MM.1S (cell line): ENCODE results near the gene CLIP4.

Experiments
- DNase-seq: peaks from one replicate; pipeline ENCODE4 v3.0.0-alpha.2; 2015
- H2AFZ ChIP-seq: fragments of 300-600 bp; sonication (generic); 2 replicates; pipeline ENCODE4 v1.6.0; 2016; ENCODE audit warnings: antibody characterized with exemption, low read length
- H3F3A ChIP-seq: fragments of 300-600 bp; sonication (generic); 2 replicates; pipeline ENCODE4 v1.6.1; 2016; ENCODE audit warnings: mild to moderate bottlenecking, antibody characterized with exemption, low read length, moderate library complexity, mixed read lengths; ENCODE audit not compliant: insufficient read depth
- H3K27ac ChIP-seq: fragments of 300-600 bp; sonication (generic); 2 replicates; pipeline ENCODE4 v1.5.1; 2016; ENCODE audit warnings: mild to moderate bottlenecking, low read length
- H3K27me3 ChIP-seq: fragments of 300-600 bp; sonication (generic); replicated peaks from 2 replicates; pipeline ENCODE4 v1.6.0; 2016; ENCODE audit warnings: low read length; ENCODE audit not compliant: insufficient read depth
- H3K36me3 ChIP-seq: fragments of 300-600 bp; sonication (generic); replicated peaks from 2 replicates; pipeline ENCODE4 v1.6.1; 2016; ENCODE audit warnings: mild to moderate bottlenecking, low read length, mixed read lengths; ENCODE audit not compliant: insufficient read depth
- H3K4me1 ChIP-seq: fragments of 300-600 bp; sonication (generic); 2 replicates; pipeline ENCODE4 v1.6.1; 2016; ENCODE audit warnings: low read length, mixed read lengths
- H3K4me2 ChIP-seq: fragments of 300-600 bp; sonication (generic); 2 replicates; pipeline ENCODE4 v1.6.0; 2016; ENCODE audit warnings: low read depth, low read length
- H3K4me3 ChIP-seq: fragments of 300-600 bp; sonication (generic); 2 replicates; pipeline ENCODE4 v1.5.1; 2016; ENCODE audit warnings: low read length, mixed read lengths
- H3K79me2 ChIP-seq: fragments of 300-600 bp; sonication (generic); 2 replicates; pipeline ENCODE4 v1.6.1; 2016; ENCODE audit warnings: mixed run types, low read length, mixed read lengths
- H3K9ac ChIP-seq: fragments of 300-600 bp; sonication (generic); 2 replicates; pipeline ENCODE4 v1.6.1; 2016; ENCODE audit warnings: low read length, mixed read lengths
- H3K9me2 ChIP-seq: fragments of 300-600 bp; sonication (generic); replicated peaks from 2 replicates; pipeline ENCODE4 v1.6.1; 2016; ENCODE audit warnings: mild to moderate bottlenecking, low read length, mixed read lengths; ENCODE audit not compliant: insufficient read depth
- H3K9me3 ChIP-seq: fragments of 300-600 bp; sonication (generic); replicated peaks from 2 replicates; pipeline ENCODE4 v1.6.1; 2016; ENCODE audit warnings: mild to moderate bottlenecking, low read length, mixed read lengths; ENCODE audit not compliant: insufficient read depth
- H4K20me1 ChIP-seq: fragments of 300-600 bp; sonication (generic); 2 replicates; pipeline ENCODE4 v1.6.1; 2016; ENCODE audit warnings: mild to moderate bottlenecking, low read length, moderate library complexity, mixed read lengths; ENCODE audit not compliant: insufficient read depth
- EZH2 ChIP-seq: fragments of 300-600 bp; sonication (generic); optimal IDR thresholded peaks from 2 replicates; pipeline ENCODE3; 2017; ENCODE audit warnings: low read depth, mild to moderate bottlenecking, antibody characterized with exemption, low read length, mixed read lengths
- EZH2phosphoT487 ChIP-seq: fragments of 300-600 bp; sonication (generic); IDR thresholded peaks from 2 replicates; pipeline ENCODE4 v1.6.1; 2018; ENCODE audit warnings: antibody characterized with exemption, low read length
- TF ChIP-seq, protein P1 (sequence below): fragments of 300-600 bp; sonication (generic); IDR thresholded peaks from 2 replicates; pipeline ENCODE4 v1.5.1; 2016; ENCODE audit warnings: antibody characterized with exemption, low read length, mixed read lengths

The CLIP4 gene

DNA sequence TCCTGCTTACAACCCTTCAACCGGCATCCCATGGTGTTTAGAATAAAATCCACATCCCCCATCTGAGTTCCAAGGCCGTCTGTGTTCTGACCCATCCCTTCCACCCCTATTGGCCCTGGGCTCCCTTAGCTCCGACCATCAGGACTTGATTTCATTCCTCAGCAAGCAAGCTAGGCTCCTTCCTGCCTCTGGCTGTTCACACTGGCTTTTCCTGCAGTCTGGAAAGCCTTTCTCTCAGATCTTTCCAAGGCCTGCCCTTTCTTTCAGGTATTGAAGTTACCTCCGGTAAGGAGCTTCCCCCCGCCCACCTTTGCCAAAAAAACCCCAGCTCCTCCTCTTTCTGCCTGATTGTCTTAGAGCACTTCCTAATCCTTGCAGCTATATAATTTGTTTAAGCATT lies 86.8 kb downstream of the CLIP4 start:
- Histone ChIP-seq H4K20me1 (no peaks in the 10 kb centered on the region), H3K36me3 (no peaks in the 10 kb centered on the region), H3K79me2 (no peaks in the 10 kb centered on the region), H3K4me1 (no peaks in the 10 kb centered on the region), H3F3A (no peaks in the 10 kb centered on the region), H3K27me3 (no peaks in the 10 kb centered on the region), H3K9ac (no peak overlapping the region), H3K9me2 (no peaks in the 10 kb centered on the region), H3K27ac (no peak overlapping the region), H3K4me2 (no peak overlapping the region), H3K9me3 (no peaks in the 10 kb centered on the region), H3K4me3 (no peak overlapping the region), H2AFZ (no peak overlapping the region)
- no peak for DNase-seq
- no peak for TF ChIP-seq EZH2
- TF ChIP-seq EZH2phosphoT487: no peak
- TF ChIP-seq, protein P1, sequence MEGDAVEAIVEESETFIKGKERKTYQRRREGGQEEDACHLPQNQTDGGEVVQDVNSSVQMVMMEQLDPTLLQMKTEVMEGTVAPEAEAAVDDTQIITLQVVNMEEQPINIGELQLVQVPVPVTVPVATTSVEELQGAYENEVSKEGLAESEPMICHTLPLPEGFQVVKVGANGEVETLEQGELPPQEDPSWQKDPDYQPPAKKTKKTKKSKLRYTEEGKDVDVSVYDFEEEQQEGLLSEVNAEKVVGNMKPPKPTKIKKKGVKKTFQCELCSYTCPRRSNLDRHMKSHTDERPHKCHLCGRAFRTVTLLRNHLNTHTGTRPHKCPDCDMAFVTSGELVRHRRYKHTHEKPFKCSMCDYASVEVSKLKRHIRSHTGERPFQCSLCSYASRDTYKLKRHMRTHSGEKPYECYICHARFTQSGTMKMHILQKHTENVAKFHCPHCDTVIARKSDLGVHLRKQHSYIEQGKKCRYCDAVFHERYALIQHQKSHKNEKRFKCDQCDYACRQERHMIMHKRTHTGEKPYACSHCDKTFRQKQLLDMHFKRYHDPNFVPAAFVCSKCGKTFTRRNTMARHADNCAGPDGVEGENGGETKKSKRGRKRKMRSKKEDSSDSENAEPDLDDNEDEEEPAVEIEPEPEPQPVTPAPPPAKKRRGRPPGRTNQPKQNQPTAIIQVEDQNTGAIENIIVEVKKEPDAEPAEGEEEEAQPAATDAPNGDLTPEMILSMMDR: no peak

- no peak for TF ChIP-seq EZH2phosphoT487
- TF ChIP-seq, protein P1: no peak
- TF ChIP-seq EZH2: no peak
- Histone ChIP-seq H3K9me3 (no peaks in the 10 kb centered on the region), H3K4me3 (no peak overlapping the region), H3K27ac (no peak overlapping the region), H2AFZ (no peak overlapping the region), H3K9me2 (no peaks in the 10 kb centered on the region), H3K9ac (no peak overlapping the region), H3K79me2 (no peaks in the 10 kb centered on the region), H3K36me3 (no peaks in the 10 kb centered on the region), H3K27me3 (no peaks in the 10 kb centered on the region), H3F3A (no peaks in the 10 kb centered on the region), H3K4me2 (no peak overlapping the region), H3K4me1 (no peaks in the 10 kb centered on the region), H4K20me1 (no peaks in the 10 kb centered on the region)
- DNase-seq: no peak
Measured at GRCh38 chr2:29202819-29203495, 87.7 kb downstream of the CLIP4 start.

DNA sequence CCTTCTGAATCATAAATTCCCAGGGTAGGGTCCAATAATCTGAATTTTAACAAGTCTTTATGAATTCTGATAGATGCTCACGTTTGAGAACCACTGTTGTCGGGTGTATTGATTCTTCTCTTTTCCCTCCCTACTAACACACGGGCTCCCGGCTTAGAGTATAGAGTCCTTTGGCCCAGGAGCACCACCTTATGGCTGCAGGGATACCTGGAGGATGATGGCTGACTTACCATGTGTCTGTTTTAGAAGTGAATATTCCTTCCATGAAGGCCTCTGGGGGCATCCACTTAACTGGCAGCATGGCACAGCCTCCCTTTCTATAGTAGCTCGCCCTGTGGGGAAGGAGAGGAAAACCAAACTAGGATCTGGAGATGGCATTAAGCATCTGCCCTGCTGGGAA lies 91.7 kb downstream of the CLIP4 start:
- H3K27ac ChIP-seq: no peak overlapping the region
- no peak overlapping the region for H2AFZ ChIP-seq
- H3K9me3 ChIP-seq: no peaks in the 10 kb centered on the region
- H3K79me2 ChIP-seq: no peaks in the 10 kb centered on the region
- H3K27me3 ChIP-seq: no peaks in the 10 kb centered on the region
- H3K9ac ChIP-seq: no peak overlapping the region
- H3K4me3 ChIP-seq: no peak overlapping the region
- TF ChIP-seq, protein P1: no peak
- TF ChIP-seq EZH2phosphoT487: no peak
- TF ChIP-seq EZH2: no peak
- H3K4me2 ChIP-seq: no peak overlapping the region
- H3K36me3 ChIP-seq: no peaks in the 10 kb centered on the region
- H4K20me1 ChIP-seq: no peaks in the 10 kb centered on the region
- no peak for DNase-seq
- H3K4me1 ChIP-seq: no peaks in the 10 kb centered on the region
- H3F3A ChIP-seq: no peaks in the 10 kb centered on the region
- no peaks in the 10 kb centered on the region for H3K9me2 ChIP-seq
